ENCODE measurements around the gene CTSE.

The CTSE gene

DNA sequence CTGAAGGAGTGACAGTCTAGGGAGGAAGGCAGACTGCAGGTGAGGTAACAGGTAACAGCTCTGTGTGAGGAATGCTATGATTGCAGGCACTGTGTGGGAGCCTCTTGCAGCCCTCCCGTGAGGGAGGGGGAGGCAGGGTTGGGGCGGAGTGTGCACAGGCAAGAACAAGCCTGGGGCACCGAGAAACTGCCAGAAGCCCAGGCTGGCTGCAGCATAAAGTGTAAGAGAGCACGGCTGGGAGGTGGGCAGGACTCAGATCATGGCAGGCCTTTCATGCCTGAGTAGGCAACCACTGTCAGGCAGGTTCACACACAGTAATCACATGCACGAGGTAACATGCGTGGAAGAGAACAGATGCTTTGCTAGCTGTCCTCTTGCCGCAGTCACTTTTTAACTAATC is 17.9 kb upstream of the CTSE start:
- FAIRE-seq = peak; percentile 80
- DNase-seq (ENCODE audit: insufficient read length) = no peak
- TF ChIP-seq TAF1 (IDR thresholded peaks at IDR 0.05; ENCODE audit: borderline replicate concordance, low read depth, low read length) (no peak), POLR2A (IDR thresholded peaks at IDR 0.05; ENCODE audit: low read depth, low read length) (no peak), POLR2AphosphoS5 (IDR thresholded peaks at IDR 0.05; ENCODE audit: low read depth, low read length) (no peak)

DNA sequence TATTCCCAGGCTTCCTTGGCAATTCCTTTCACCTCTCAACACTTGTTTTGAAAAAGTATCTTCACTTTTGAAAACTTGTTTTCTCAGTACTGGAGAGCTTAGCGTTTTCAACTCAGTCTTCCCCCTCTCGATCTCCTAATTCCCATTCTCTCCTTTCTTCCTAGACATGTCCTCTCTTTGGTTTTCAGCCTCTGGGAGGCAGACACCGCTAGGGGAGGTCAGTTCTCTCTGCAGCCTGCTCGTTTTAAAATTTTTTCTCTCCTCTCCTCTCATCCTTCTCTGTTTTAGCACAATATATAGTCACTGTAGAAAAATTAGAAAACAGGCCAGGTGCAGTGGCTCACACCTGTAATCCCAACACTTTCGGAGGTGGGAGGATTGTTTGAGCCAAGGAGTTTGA is 16.6 kb upstream of the CTSE start:
- TF ChIP-seq POLR2A (IDR thresholded peaks at IDR 0.05; ENCODE audit: low read depth, low read length) (no peak), POLR2AphosphoS5 (IDR thresholded peaks at IDR 0.05; ENCODE audit: low read depth, low read length) (no peak), TAF1 (IDR thresholded peaks at IDR 0.05; ENCODE audit: borderline replicate concordance, low read depth, low read length) (no peak)
- no peak for DNase-seq (ENCODE audit: insufficient read length)
- no peak for FAIRE-seq

DNA sequence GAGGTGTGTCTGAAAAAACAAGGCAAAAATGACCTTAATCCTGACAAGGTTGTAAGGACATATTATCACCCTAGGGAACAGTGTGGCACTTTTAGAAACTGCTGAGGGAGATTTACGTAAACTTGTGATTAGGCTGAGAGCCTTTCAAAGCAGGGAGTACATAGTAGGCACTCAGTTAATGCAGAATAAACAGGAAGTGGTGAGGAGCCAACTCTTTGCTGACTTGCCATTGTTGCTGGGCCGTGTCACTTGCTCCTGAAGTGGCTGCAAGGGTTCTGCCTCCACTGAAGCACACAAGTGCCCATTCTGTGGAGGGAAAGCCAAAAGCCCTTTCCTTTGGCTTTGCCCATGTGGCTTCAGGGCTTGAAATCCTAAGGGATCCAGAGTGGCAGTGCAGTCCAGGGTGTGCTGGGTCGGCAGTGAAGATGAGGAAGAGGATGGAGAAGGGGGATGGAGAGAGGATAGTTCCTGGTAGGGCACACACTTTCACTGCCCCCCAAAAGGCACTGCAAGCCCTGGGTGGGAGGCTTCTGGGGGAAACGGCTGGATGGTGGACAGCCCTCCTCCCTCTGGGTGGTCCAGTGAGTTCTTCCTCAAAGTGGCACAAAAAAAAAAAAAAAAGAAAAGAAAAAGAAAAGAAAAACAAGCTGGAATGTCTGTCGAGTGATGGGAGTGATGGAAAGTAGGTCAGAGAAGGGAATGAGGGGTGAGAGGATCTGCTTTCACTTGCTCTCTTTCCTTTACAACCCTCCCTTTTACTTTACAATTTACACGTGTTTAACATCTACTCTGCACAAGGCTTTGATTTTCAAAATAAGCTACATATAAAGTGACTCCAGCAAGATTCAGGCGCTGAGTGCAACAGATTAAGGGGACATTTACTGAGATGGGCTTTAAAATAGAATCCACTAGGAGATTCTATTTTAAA is 15.6 kb upstream of the CTSE start:
- FAIRE-seq (no peak), DNase-seq (ENCODE audit: insufficient read length) (no peak)
- no peak for TF ChIP-seq POLR2AphosphoS5 (IDR thresholded peaks at IDR 0.05; ENCODE audit: low read depth, low read length)
- no peak for TF ChIP-seq POLR2A (IDR thresholded peaks at IDR 0.05; ENCODE audit: low read depth, low read length)
- TF ChIP-seq TAF1 (IDR thresholded peaks at IDR 0.05; ENCODE audit: borderline replicate concordance, low read depth, low read length) = no peak

DNA sequence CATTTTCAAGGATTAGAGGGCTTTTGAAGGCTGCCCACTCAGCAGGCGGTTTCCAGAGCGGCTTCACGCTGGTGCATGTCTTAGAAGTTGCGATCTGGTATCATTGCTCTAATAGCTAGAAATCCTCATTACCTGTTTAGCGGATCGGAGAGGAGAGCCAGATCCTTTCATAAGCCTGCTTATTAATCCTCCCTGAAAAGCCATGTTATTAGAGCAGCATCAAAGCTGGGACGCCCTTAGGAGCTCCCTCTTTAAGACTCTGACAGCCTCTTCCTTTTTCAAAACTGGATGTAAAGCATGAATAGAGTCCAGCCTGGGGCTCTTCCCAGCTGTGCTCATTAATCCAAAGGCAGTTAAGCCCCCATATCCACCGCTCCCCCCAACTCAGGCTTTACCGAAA is 13.9 kb upstream of the CTSE start:
- FAIRE-seq = no peak
- no peak for DNase-seq (ENCODE audit: insufficient read length)
- TF ChIP-seq POLR2A (IDR thresholded peaks at IDR 0.05; ENCODE audit: low read depth, low read length) (no peak), POLR2AphosphoS5 (IDR thresholded peaks at IDR 0.05; ENCODE audit: low read depth, low read length) (no peak), TAF1 (IDR thresholded peaks at IDR 0.05; ENCODE audit: borderline replicate concordance, low read depth, low read length) (no peak)

DNA sequence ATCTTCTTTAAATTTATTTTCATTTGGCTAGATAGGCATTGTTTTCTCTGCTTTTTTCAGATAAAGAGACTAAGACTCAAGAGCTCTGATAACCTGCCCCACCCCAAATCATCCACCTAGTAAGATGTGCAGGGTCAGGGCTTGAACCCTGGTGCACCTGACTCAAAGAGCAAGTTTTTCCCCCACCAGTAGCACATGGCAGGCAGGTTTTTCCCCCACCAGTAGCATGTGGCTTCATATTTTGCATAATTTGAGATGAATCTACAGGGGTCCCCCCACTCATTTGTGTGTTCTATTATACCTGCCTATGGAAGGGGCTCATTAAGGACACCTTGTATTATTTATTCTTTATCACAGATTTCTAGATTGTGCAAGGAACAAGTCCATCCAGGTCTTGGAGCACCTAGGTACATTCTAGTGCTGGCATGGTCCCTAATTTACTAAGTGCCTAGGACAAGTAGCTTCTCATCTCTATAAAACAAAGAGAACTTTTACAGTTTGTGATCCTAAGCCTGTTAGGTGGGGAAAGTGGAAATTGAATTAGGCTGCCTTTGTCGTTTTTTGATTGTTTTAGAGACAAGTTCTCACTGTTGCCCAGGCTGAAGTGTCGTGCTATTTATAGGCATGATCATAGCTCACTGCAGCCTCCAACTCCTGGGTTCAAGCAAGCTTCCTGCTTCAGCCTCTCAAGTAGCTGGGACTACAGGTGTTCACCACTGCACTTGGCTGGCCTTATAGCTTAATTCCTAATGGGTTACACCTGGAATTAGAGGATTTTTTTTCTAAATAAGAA is 13.2 kb upstream of the CTSE start:
- FAIRE-seq = peak; percentile 84
- no peak for DNase-seq (ENCODE audit: insufficient read length)
- TF ChIP-seq POLR2A (IDR thresholded peaks at IDR 0.05; ENCODE audit: low read depth, low read length) = no peak
- TF ChIP-seq POLR2AphosphoS5 (IDR thresholded peaks at IDR 0.05; ENCODE audit: low read depth, low read length) = no peak
- no peak for TF ChIP-seq TAF1 (IDR thresholded peaks at IDR 0.05; ENCODE audit: borderline replicate concordance, low read depth, low read length)

DNA sequence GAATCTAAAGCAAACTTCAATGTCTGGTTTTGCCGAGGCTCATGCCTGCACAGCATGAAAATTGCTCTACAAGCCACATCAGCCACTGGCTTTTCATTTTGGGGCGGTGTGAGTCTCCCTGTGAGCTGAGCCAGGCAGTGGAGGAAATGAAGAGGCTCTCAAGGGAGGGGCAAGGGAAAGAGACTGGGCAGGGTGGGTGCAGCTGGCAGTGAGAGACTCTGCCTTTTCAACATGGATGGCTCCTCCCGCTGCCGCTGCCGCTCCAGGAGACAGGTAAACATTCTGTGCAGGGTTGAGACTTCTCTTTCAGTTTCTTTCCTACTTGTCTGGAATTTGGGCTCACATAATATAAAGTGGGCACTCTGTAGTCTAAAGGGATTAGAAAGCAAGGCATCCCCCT is 11.3 kb upstream of the CTSE start:
- no peak for DNase-seq (ENCODE audit: insufficient read length)
- TF ChIP-seq POLR2AphosphoS5 (IDR thresholded peaks at IDR 0.05; ENCODE audit: low read depth, low read length) (no peak), POLR2A (IDR thresholded peaks at IDR 0.05; ENCODE audit: low read depth, low read length) (no peak), TAF1 (IDR thresholded peaks at IDR 0.05; ENCODE audit: borderline replicate concordance, low read depth, low read length) (no peak)
- FAIRE-seq = peak; percentile 58

DNA sequence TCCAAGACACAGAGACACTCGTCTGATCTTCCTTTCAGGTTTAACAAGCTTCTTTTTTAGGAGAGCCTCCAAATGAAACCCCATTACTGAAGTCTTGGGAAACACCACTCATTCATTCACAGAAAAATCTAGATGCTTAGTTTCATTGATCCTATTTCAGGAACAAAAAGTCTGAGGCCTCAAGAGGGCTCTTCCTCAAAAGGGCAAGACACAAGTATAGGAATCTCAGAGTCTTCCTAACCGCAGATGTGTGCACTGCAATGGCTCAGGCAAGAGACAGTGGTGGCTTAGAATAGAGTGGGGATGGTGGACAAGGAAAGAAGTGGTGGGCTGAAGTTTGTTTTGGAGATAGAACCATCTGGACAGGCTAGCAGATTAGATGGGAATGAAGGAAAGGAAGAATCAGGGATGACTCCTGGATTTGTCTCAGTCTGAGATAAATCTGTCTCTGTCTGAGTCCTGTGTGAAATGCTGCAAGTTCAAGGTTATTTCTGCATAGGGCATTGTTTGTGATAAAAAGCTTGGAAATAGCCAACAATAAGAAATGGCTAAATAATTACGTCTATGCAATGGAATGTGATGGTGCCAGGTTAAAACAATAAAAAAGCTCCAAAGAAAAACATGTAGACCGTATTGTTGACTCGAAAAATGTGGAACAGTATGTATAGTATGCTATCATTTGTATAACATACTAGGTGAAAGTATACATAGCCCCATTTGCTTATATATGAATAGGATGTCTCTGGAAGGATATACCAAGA is 8.9 kb upstream of the CTSE start:
- no peak for FAIRE-seq
- DNase-seq (ENCODE audit: insufficient read length) = no peak
- TF ChIP-seq TAF1 (IDR thresholded peaks at IDR 0.05; ENCODE audit: borderline replicate concordance, low read depth, low read length) (no peak), POLR2A (IDR thresholded peaks at IDR 0.05; ENCODE audit: low read depth, low read length) (no peak), POLR2AphosphoS5 (IDR thresholded peaks at IDR 0.05; ENCODE audit: low read depth, low read length) (no peak)

DNA sequence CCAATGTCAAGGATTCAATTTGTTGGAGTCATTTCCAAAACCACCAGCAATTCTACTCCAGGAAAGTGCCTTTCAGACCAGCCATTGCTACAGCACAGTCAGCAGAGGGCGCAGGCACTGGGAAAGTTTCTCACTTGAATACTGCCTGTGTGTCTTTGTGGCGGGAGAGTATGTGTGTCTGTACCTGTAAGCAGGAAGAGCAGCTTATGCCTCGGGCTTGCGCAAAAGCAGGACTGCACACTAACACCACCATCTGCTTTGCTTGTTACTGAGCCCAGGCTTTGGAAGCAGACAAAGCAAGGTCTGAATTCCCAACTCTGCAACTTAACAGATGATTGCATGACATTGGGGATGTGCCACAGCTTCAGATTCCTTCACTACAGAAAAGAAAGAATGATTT is 7.0 kb upstream of the CTSE start:
- FAIRE-seq (peak; percentile 93), DNase-seq (ENCODE audit: insufficient read length) (peak; percentile 27)
- TF ChIP-seq TAF1 (IDR thresholded peaks at IDR 0.05; ENCODE audit: borderline replicate concordance, low read depth, low read length) (no peak), POLR2AphosphoS5 (IDR thresholded peaks at IDR 0.05; ENCODE audit: low read depth, low read length) (no peak), POLR2A (IDR thresholded peaks at IDR 0.05; ENCODE audit: low read depth, low read length) (no peak)

DNA sequence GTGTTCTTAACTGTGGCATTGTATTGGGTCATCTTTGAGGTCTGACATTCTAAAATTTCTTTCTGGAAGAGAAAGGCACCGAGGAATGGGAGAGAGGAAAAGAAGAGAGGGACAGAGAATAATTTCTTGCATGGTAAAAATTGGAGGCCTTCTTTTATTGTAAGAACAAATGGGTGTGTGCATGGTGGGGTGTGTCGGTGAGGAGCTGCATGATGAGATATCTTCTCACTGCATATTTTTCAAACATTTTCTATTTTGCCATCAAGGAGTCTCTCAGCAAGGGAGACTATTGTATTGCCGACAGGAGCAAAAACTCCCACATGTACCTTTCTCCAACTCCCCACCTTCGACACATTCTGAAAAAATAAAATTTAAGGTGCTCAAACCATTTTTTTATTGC is 6.5 kb upstream of the CTSE start:
- DNase-seq (ENCODE audit: insufficient read length) (no peak), FAIRE-seq (no peak)
- TF ChIP-seq TAF1 (IDR thresholded peaks at IDR 0.05; ENCODE audit: borderline replicate concordance, low read depth, low read length) (no peak), POLR2AphosphoS5 (IDR thresholded peaks at IDR 0.05; ENCODE audit: low read depth, low read length) (no peak), POLR2A (IDR thresholded peaks at IDR 0.05; ENCODE audit: low read depth, low read length) (no peak)

DNA sequence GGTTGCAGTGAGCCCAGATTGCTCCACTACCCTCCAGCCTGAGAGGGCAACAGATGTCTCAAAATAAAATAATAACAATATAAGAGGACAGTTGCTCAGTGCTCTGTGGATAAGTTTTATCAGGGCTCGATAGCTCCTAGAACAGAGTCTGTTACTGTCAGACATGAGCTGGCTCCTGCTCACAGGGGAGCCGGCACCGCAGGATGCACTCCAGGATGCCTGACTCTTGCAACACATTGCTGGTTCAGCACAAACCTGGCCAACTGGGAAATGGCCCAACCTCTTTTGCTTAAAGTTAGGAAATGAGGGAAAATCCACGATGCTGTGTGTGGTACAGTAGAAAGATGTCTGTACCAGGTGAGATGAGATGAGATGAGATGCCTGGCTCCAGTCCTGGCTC is 5.8 kb upstream of the CTSE start:
- FAIRE-seq (no peak), DNase-seq (ENCODE audit: insufficient read length) (no peak)
- no peak for TF ChIP-seq POLR2A (IDR thresholded peaks at IDR 0.05; ENCODE audit: low read depth, low read length)
- TF ChIP-seq POLR2AphosphoS5 (IDR thresholded peaks at IDR 0.05; ENCODE audit: low read depth, low read length) = no peak
- TF ChIP-seq TAF1 (IDR thresholded peaks at IDR 0.05; ENCODE audit: borderline replicate concordance, low read depth, low read length) = no peak

DNA sequence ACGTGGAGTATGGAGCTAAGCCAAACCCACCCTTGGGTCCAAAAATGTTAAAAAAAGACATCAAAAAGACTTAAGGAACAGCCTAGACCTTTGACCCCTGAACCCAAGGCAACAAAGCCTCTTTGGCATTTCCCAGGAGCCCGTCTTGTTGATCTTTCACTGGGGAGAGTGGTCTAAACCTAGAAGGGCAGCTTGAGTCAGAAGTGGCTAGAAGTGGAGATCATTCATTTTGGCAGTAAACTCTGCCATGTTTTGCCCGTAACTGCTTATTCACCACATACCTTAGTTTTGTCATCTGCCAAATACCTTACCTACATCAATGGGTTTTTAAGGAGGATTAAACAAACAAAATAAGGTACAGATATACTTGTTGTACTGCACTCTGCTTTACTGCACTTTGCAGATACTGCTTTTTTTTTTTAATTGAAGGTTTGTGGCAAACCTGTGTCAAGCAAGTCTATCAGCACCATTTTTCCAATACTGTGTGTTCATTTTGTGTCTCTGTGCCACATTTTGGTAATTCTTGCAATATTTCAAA is 1.7 kb upstream of the CTSE start:
- TF ChIP-seq POLR2A (IDR thresholded peaks at IDR 0.05; ENCODE audit: low read depth, low read length) (no peak), TAF1 (IDR thresholded peaks at IDR 0.05; ENCODE audit: borderline replicate concordance, low read depth, low read length) (no peak), POLR2AphosphoS5 (IDR thresholded peaks at IDR 0.05; ENCODE audit: low read depth, low read length) (no peak)
- FAIRE-seq (no peak), DNase-seq (ENCODE audit: insufficient read length) (no peak)
